Smooth muscle cell (in vitro differentiated cells): Measurements from ENCODE around the gene TMEM33. TPM values are rescaled to one million over a fixed set of nuclear protein-coding genes. Genes with fewer than 3 reads are reported as not detected.

Experiments
- DNase-seq: peaks from one replicate; lab custom pipeline; 2025; ENCODE audit not compliant: unreplicated experiment; lab: John Stamatoyannopoulos, UW
- H2AFZ ChIP-seq: fragments of 200-600 bp; sonication (generic); 2 replicates; pipeline ENCODE4 v1.6.0; 2016; ENCODE audit warnings: antibody characterized with exemption, low read depth, mild to moderate bottlenecking
- H3F3A ChIP-seq: fragments of 200-600 bp; sonication (generic); 2 replicates; pipeline ENCODE4 v1.6.0; 2017; ENCODE audit warnings: antibody characterized with exemption, low read depth
- H3K27ac ChIP-seq: fragments of 200-600 bp; sonication (generic); 2 replicates; pipeline ENCODE4 v1.5.1; 2016; ENCODE audit warnings: low read depth, mild to moderate bottlenecking
- H3K27me3 ChIP-seq: fragments of 200-600 bp; sonication (generic); 2 replicates; pipeline ENCODE4 v1.6.1; 2016; ENCODE audit warnings: low read depth, mild to moderate bottlenecking
- H3K36me3 ChIP-seq: fragments of 200-600 bp; sonication (generic); 2 replicates; pipeline ENCODE4 v1.5.1; 2016; ENCODE audit warnings: low read depth
- H3K4me1 ChIP-seq: fragments of 200-600 bp; sonication (generic); 2 replicates; pipeline ENCODE4 v1.5.1; 2016; ENCODE audit warnings: low read depth
- H3K4me2 ChIP-seq: fragments of 200-600 bp; sonication (generic); 2 replicates; pipeline ENCODE4 v1.6.0; 2016; ENCODE audit warnings: mild to moderate bottlenecking
- H3K4me3 ChIP-seq: fragments of 200-600 bp; sonication (generic); 2 replicates; pipeline ENCODE4 v1.5.1; 2016; ENCODE audit warnings: mild to moderate bottlenecking
- H3K79me2 ChIP-seq: fragments of 200-600 bp; sonication (generic); 2 replicates; pipeline ENCODE4 v1.6.0; 2016; ENCODE audit warnings: low read depth, mild to moderate bottlenecking
- H3K9ac ChIP-seq: fragments of 200-600 bp; sonication (generic); 2 replicates; pipeline ENCODE4 v1.6.0; 2016; ENCODE audit warnings: low read depth
- H3K9me3 ChIP-seq: fragments of 200-600 bp; sonication (generic); replicated peaks from 2 replicates; pipeline ENCODE4 v1.5.1; 2016; ENCODE audit warnings: low read depth
- H4K20me1 ChIP-seq: fragments of 200-600 bp; sonication (generic); 2 replicates; pipeline ENCODE4 v1.6.0; 2016; ENCODE audit warnings: low read depth
- WGBS: methylation state at CpG from one replicate; pipeline ENCODE4 v1.1.7; 2016; ENCODE audit warnings: low lambda C conversion rate; 5-methylcytosine and 5-hydroxymethylcytosine counted together
- polyA plus RNA-seq: library from polyadenylated mRNA; unstranded; fragments of >200 nt; fragmentation: Nextera tagmentation; extraction: Ambion mirVana; gene quantifications from 2 replicates; pipeline ENCODE4 v1.2.1, GENCODE V29; 2016
- total RNA-seq: library from RNA; depleted of rRNA; stranded (reverse); fragments of >200 nt; gene quantifications from 2 replicates; pipeline ENCODE4 v1.2.3, GENCODE V29; 2014
- TF ChIP-seq, protein P1 (sequence below): fragments of 200-600 bp; sonication (generic); IDR thresholded peaks from 2 replicates; pipeline ENCODE4 v1.5.1; 2017; ENCODE audit warnings: borderline replicate concordance, mild to moderate bottlenecking, antibody characterized with exemption; ENCODE audit not compliant: insufficient read depth, poor library complexity, severe bottlenecking

Gene TMEM33
- total and polyA plus RNA-seq, 2 experiments from 2014 or later = 20.8 to 75.3 TPM

DNA sequence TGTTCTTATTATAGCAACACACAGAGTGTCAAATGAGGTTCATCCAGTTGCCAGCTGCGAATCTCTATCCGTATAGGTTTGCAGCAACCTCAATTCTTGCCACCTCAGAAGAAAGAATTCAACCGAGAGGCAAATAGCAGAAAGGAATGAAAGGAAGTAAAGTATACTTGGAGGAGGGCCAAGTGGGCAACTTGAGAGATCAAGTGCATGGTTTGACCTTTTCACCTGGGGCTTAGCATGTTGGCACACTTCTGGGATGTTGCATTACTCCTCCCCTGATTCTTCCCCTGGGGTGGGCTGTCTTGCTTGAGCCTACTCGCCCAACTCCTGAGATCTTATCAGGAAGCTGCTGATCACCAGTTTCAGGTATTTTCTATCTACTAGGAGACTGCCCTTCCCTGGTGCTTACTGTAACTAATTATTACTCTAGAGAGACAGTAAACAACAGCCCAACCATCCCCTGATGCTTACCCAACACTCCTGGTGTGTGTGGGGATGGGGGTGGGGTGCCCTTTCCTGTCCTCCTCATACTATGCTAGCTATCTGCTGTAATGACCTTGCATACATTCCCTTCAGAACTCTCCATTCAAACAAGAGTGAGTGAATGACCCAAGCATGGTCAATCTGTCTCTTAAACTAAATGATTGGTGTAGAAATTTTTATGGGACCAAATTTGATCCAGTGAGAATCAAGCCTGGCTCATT lies 7.3 kb upstream of the TMEM33 start:
- Histone ChIP-seq H3K79me2 (no peaks in the 10 kb centered on the region), H3K4me1 (no peaks in the 10 kb centered on the region), H3K27me3 (peaks cover 20% of the 10 kb centered on the region), H3K4me3 (no peak overlapping the region), H3K27ac (no peak overlapping the region), H3K36me3 (no peaks in the 10 kb centered on the region), H2AFZ (no peak overlapping the region), H4K20me1 (no peaks in the 10 kb centered on the region), H3F3A (no peaks in the 10 kb centered on the region), H3K9ac (no peak overlapping the region), H3K4me2 (no peak overlapping the region), H3K9me3 (no peaks in the 10 kb centered on the region)
- no peak for DNase-seq
- TF ChIP-seq, protein P1, sequence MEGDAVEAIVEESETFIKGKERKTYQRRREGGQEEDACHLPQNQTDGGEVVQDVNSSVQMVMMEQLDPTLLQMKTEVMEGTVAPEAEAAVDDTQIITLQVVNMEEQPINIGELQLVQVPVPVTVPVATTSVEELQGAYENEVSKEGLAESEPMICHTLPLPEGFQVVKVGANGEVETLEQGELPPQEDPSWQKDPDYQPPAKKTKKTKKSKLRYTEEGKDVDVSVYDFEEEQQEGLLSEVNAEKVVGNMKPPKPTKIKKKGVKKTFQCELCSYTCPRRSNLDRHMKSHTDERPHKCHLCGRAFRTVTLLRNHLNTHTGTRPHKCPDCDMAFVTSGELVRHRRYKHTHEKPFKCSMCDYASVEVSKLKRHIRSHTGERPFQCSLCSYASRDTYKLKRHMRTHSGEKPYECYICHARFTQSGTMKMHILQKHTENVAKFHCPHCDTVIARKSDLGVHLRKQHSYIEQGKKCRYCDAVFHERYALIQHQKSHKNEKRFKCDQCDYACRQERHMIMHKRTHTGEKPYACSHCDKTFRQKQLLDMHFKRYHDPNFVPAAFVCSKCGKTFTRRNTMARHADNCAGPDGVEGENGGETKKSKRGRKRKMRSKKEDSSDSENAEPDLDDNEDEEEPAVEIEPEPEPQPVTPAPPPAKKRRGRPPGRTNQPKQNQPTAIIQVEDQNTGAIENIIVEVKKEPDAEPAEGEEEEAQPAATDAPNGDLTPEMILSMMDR = no peak
- WGBS = 80% methylated on average over 4 of the region's 4 CpGs

DNA sequence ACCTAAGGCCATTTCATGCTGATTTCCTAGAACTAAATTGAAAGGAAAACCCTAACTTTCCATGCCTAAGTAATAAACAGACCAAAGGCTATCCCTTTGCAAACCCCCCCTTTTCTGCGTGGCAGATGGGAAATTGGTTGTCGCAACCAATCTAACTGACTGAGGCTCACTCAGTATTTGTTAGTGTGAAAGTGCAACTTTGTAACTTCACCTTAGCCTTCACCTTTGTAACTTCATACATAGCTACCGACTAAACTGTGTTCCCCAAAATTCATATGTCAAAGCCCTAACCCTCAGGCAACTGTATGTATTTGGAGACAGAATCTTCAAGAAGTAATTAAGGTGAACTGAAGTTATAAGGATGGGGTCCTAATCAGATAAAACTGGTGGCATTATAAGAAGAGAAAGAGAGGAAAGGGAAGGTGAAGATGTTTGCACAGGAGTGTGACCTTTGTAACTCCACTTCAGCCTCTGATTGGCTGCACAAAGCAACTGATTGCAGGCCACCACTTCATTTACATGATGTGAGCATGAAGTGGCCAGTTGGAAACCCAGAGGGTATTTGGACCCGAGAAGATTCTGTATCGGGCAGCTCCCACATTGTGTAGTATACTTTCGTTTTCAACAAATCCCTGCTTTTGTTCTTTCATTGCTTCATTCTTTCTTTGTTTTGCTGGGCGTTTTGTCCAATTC lies 4.9 kb upstream of the TMEM33 start:
- Histone ChIP-seq H3K9me3 (no peaks in the 10 kb centered on the region), H3F3A (no peaks in the 10 kb centered on the region), H3K27me3 (peaks cover 20% of the 10 kb centered on the region), H2AFZ (no peak overlapping the region), H3K4me1 (no peaks in the 10 kb centered on the region), H3K36me3 (no peaks in the 10 kb centered on the region), H3K27ac (no peak overlapping the region), H3K4me2 (no peak overlapping the region), H3K4me3 (no peak overlapping the region), H3K79me2 (peaks cover 1% of the 10 kb centered on the region), H4K20me1 (no peaks in the 10 kb centered on the region), H3K9ac (no peak overlapping the region)
- TF ChIP-seq, protein P1 = no peak
- 92% methylated on average over 7 of the region's 7 CpGs for WGBS
- DNase-seq = no peak

DNA sequence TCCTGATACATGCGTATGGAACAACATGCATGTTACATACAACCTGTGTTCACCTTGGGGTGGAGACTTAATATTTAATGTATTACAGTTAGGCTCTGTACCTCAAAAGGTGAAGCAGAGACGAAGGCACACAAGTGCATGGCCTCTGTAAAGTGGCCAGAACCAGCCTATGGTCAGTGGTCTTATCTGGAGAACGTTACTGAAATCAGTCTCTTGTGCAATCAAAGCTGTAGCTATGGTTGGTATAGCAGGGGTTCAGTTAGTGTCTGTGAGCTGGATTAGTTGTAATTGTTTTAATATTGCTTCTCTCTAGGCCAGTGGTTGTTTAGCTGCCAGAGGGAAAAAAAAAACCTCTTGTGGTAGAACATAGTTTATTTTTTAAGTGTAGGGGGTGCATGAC lies 2.2 kb upstream of the TMEM33 start:
- Histone ChIP-seq H3K4me3 (no peak overlapping the region), H3K79me2 (peaks cover 28% of the 10 kb centered on the region), H3K36me3 (no peaks in the 10 kb centered on the region), H4K20me1 (peaks cover 21% of the 10 kb centered on the region), H3K4me1 (peaks cover 19% of the 10 kb centered on the region), H3K4me2 (no peak overlapping the region), H3K9me3 (no peaks in the 10 kb centered on the region), H3K9ac (no peak overlapping the region), H3F3A (no peaks in the 10 kb centered on the region), H3K27ac (no peak overlapping the region), H3K27me3 (peaks cover 20% of the 10 kb centered on the region), H2AFZ (no peak overlapping the region)
- TF ChIP-seq, protein P1 = no peak
- no peak for DNase-seq
- 87% methylated on average over 3 of the region's 3 CpGs for WGBS
